K562 (cell line): ENCODE results near the gene CCDC192.

Experiments used
- CREM ChIP-seq: IDR thresholded peaks from 2 replicates; pipeline ENCODE4 v1.6.1; 2014; ENCODE audit warnings: antibody characterized with exemption, low read depth
- MTF1 ChIP-seq: fragments of 250-450 bp; sonication (Bioruptor Pico); IDR thresholded peaks from 2 replicates; pipeline ENCODE4 v1.9.0; 2021; ENCODE audit warnings: moderate library complexity, mild to moderate bottlenecking, inconsistent platforms, borderline replicate concordance
- TARDBP ChIP-seq: fragments of 450-650 bp; IDR thresholded peaks from 2 replicates; pipeline ENCODE4 v1.6.1; 2016
- ZNF174 ChIP-seq: fragments of 250-450 bp; sonication (Bioruptor Pico); IDR thresholded peaks from 2 replicates; pipeline ENCODE4 v1.4.0; 2020; ENCODE audit warnings: mild to moderate bottlenecking
- TF ChIP-seq, protein P1 (sequence below), 3 experiments: IDR thresholded peaks in 2 of 3; conservative IDR thresholded peaks in 1 of 3; 2 replicates each; pipeline ENCODE4 v1.5.1; 2011 to 2012; ENCODE audit warnings: low read length in 3 of 3, mild to moderate bottlenecking in 3 of 3, control low read depth in 2 of 3, improper control_type of control experiment in 1 of 3, inconsistent platforms in 1 of 3, low read depth in 1 of 3, mixed read lengths in 1 of 3, moderate library complexity in 1 of 3; ENCODE audit not compliant: insufficient read depth in 2 of 3
- TF ChIP-seq, protein P2 (sequence below): sonication (generic); formaldehyde crosslinking; IDR thresholded peaks from 2 replicates; pipeline ENCODE4 v1.4.0; 2020; ENCODE audit warnings: mild to moderate bottlenecking, missing genetic modification reagents
- TF ChIP-seq, protein P3 (sequence below): sonication (generic); formaldehyde crosslinking; IDR thresholded peaks from 2 replicates; pipeline ENCODE4 v1.8.1; 2023; ENCODE audit warnings: mild to moderate bottlenecking, missing genetic modification reagents
- TF ChIP-seq, protein P4 (sequence below): sonication (generic); formaldehyde crosslinking; IDR thresholded peaks from 2 replicates; pipeline ENCODE4 v1.5.0; 2020; ENCODE audit warnings: missing genetic modification reagents

DNA sequence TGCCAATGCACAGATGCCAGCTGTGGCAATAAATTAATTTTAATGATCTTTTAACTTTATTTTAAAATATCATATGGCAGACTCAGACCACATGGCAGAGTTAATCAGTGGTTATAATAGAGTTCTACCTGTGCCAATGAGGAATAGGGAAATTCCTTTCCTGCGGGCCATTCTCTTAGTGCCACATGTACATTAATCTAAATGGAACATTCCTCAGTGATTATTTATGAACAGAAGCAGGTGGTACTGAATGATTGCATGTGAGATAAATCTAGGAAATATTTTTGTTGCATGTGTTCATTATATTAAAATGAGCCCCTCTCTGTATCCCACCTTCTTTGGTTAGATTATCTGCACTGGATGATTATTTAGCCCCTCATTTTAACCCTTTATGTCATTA lies 102.3 kb downstream of the CCDC192 start:
- TF ChIP-seq MTF1 (CRISPR knock-in tag) (no peak), ZNF174 (no peak), TARDBP (no peak), CREM (no peak)
- TF ChIP-seq, protein P1, sequence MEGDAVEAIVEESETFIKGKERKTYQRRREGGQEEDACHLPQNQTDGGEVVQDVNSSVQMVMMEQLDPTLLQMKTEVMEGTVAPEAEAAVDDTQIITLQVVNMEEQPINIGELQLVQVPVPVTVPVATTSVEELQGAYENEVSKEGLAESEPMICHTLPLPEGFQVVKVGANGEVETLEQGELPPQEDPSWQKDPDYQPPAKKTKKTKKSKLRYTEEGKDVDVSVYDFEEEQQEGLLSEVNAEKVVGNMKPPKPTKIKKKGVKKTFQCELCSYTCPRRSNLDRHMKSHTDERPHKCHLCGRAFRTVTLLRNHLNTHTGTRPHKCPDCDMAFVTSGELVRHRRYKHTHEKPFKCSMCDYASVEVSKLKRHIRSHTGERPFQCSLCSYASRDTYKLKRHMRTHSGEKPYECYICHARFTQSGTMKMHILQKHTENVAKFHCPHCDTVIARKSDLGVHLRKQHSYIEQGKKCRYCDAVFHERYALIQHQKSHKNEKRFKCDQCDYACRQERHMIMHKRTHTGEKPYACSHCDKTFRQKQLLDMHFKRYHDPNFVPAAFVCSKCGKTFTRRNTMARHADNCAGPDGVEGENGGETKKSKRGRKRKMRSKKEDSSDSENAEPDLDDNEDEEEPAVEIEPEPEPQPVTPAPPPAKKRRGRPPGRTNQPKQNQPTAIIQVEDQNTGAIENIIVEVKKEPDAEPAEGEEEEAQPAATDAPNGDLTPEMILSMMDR (IDR thresholded peaks at IDR 0.05 in 2 of 3, conservative IDR thresholded peaks at IDR 0.05 in 1 of 3; ENCODE audit: insufficient read depth in 2 of 3, low read depth in 1 of 3, low read length in 3 of 3): no peak
- TF ChIP-seq, protein P2, sequence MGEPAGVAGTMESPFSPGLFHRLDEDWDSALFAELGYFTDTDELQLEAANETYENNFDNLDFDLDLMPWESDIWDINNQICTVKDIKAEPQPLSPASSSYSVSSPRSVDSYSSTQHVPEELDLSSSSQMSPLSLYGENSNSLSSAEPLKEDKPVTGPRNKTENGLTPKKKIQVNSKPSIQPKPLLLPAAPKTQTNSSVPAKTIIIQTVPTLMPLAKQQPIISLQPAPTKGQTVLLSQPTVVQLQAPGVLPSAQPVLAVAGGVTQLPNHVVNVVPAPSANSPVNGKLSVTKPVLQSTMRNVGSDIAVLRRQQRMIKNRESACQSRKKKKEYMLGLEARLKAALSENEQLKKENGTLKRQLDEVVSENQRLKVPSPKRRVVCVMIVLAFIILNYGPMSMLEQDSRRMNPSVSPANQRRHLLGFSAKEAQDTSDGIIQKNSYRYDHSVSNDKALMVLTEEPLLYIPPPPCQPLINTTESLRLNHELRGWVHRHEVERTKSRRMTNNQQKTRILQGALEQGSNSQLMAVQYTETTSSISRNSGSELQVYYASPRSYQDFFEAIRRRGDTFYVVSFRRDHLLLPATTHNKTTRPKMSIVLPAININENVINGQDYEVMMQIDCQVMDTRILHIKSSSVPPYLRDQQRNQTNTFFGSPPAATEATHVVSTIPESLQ (CRISPR knock-in tag): no peak
- TF ChIP-seq, protein P3, sequence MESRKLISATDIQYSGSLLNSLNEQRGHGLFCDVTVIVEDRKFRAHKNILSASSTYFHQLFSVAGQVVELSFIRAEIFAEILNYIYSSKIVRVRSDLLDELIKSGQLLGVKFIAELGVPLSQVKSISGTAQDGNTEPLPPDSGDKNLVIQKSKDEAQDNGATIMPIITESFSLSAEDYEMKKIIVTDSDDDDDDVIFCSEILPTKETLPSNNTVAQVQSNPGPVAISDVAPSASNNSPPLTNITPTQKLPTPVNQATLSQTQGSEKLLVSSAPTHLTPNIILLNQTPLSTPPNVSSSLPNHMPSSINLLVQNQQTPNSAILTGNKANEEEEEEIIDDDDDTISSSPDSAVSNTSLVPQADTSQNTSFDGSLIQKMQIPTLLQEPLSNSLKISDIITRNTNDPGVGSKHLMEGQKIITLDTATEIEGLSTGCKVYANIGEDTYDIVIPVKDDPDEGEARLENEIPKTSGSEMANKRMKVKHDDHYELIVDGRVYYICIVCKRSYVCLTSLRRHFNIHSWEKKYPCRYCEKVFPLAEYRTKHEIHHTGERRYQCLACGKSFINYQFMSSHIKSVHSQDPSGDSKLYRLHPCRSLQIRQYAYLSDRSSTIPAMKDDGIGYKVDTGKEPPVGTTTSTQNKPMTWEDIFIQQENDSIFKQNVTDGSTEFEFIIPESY (CRISPR knock-in tag): no peak
- TF ChIP-seq, protein P4, sequence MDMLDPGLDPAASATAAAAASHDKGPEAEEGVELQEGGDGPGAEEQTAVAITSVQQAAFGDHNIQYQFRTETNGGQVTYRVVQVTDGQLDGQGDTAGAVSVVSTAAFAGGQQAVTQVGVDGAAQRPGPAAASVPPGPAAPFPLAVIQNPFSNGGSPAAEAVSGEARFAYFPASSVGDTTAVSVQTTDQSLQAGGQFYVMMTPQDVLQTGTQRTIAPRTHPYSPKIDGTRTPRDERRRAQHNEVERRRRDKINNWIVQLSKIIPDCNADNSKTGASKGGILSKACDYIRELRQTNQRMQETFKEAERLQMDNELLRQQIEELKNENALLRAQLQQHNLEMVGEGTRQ (CRISPR knock-in tag): no peak
